Trophoblast cell (in vitro differentiated cells and primary cell): ENCODE results near the gene BAZ1A.

Experiments
- DNase-seq, 2 donors: peaks; one replicate each; pipeline ENCODE4 v3.0.0-alpha.2; 2016
- H2AFZ ChIP-seq: 2 replicates; pipeline ENCODE4 v1.6.1; 2013; ENCODE audit warnings: low read length, moderate library complexity, mild to moderate bottlenecking; ENCODE audit not compliant: insufficient read depth, poor library complexity
- H2AK5ac ChIP-seq: 2 replicates; pipeline ENCODE4 v1.6.1; 2013; ENCODE audit warnings: mild to moderate bottlenecking, low read length
- H2BK120ac ChIP-seq: 2 replicates; pipeline ENCODE4 v1.6.1; 2013; ENCODE audit warnings: low read length, mild to moderate bottlenecking, moderate library complexity; ENCODE audit not compliant: insufficient read depth, poor library complexity
- H2BK12ac ChIP-seq: 2 replicates; pipeline ENCODE4 v1.6.1; 2013; ENCODE audit warnings: mild to moderate bottlenecking, low read length, moderate library complexity
- H2BK5ac ChIP-seq: 2 replicates; pipeline ENCODE4 v1.6.1; 2013; ENCODE audit warnings: low read length, low read depth, moderate library complexity, mild to moderate bottlenecking; ENCODE audit not compliant: poor library complexity
- H3K14ac ChIP-seq: 2 replicates; pipeline ENCODE4 v1.6.1; 2013; ENCODE audit warnings: mild to moderate bottlenecking, low read length
- H3K18ac ChIP-seq: 2 replicates; pipeline ENCODE4 v1.6.1; 2013; ENCODE audit warnings: mild to moderate bottlenecking, low read length
- H3K23ac ChIP-seq: 2 replicates; pipeline ENCODE4 v1.6.1; 2013; ENCODE audit warnings: low read length
- H3K27ac ChIP-seq: 2 replicates; pipeline ENCODE4 v1.5.1; 2013; ENCODE audit warnings: low read depth, mild to moderate bottlenecking, inconsistent platforms, low read length, moderate library complexity
- H3K27me3 ChIP-seq: 2 replicates; pipeline ENCODE4 v1.6.1; 2013; ENCODE audit warnings: inconsistent platforms, mild to moderate bottlenecking, low read length, moderate library complexity; ENCODE audit not compliant: insufficient read depth
- H3K36me3 ChIP-seq, 2 experiments: 1 replicate in 1 of 2; 2 replicates in 1 of 2; pipeline ENCODE4 v1.6.1; 2013; ENCODE audit warnings: low read length in 2 of 2, mild to moderate bottlenecking in 2 of 2, moderate library complexity in 1 of 2; ENCODE audit not compliant: insufficient read depth in 2 of 2, control insufficient read depth in 1 of 2
- H3K4ac ChIP-seq: 2 replicates; pipeline ENCODE4 v1.6.1; 2013; ENCODE audit warnings: low read depth, mild to moderate bottlenecking, low read length, moderate library complexity
- H3K4me1 ChIP-seq, 2 experiments: 1 replicate in 1 of 2; 2 replicates in 1 of 2; pipeline ENCODE4 v1.6.1; 2013; ENCODE audit warnings: low read length in 2 of 2, mild to moderate bottlenecking in 2 of 2, moderate library complexity in 1 of 2; ENCODE audit not compliant: insufficient read depth in 2 of 2, control insufficient read depth in 1 of 2
- H3K4me2 ChIP-seq: 2 replicates; pipeline ENCODE4 v1.6.1; 2013; ENCODE audit warnings: inconsistent platforms, mild to moderate bottlenecking, low read length, moderate library complexity
- H3K4me3 ChIP-seq: 2 replicates; pipeline ENCODE4 v1.5.1; 2013; ENCODE audit warnings: mild to moderate bottlenecking, low read depth, low read length, inconsistent platforms
- H3K79me1 ChIP-seq: one replicate; pipeline ENCODE4 v1.6.1; 2013; ENCODE audit warnings: low read length
- H3K79me2 ChIP-seq: 2 replicates; pipeline ENCODE4 v1.6.1; 2013; ENCODE audit warnings: low read length, mild to moderate bottlenecking; ENCODE audit not compliant: control insufficient read depth, insufficient read depth, poor library complexity
- H3K9ac ChIP-seq: 2 replicates; pipeline ENCODE4 v1.6.1; 2013; ENCODE audit warnings: mild to moderate bottlenecking, low read length
- H3K9me3 ChIP-seq: 2 replicates; pipeline ENCODE4 v1.6.1; 2013; ENCODE audit warnings: low read depth, mild to moderate bottlenecking, control low read depth, inconsistent platforms, low read length; ENCODE audit not compliant: insufficient read depth
- H4K12ac ChIP-seq: 2 replicates; pipeline ENCODE4 v1.6.1; 2013; ENCODE audit warnings: low read depth, mild to moderate bottlenecking, low read length, moderate library complexity
- H4K8ac ChIP-seq: 2 replicates; pipeline ENCODE4 v1.6.1; 2013; ENCODE audit warnings: low read depth, mild to moderate bottlenecking, low read length, moderate library complexity
- H4K91ac ChIP-seq: one replicate; pipeline ENCODE4 v1.6.1; 2013; ENCODE audit warnings: low read depth, mild to moderate bottlenecking, low read length, moderate library complexity
- WGBS: extraction: QIAGEN DNeasy Blood & Tissue Kit; methylation state at CpG from one replicate; pipeline ENCODE4 v1.1.7; 2013; ENCODE audit warnings: missing lambda C conversion rate; ENCODE audit not compliant: insufficient read length, insufficient coverage; ENCODE audit errors: extremely low coverage; 5-methylcytosine and 5-hydroxymethylcytosine counted together

Gene BAZ1A

DNA sequence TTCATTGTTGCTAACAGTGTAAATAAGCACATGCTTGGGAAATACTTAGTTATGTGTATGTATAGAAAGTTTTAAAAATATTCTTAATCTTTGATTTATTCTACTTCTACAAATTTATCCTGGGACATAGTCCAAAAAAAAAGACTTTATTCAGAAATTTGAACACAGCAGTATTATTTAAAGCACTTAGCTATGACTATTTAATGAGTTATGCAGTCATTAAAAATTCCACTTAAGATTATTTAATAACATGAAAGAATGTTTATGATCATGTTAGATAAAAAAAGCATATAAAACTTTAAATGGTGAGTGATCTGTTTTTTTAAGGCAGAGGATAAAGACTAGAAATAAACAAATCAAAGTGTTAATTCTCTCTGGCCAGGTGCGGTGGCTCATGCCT, 78.3 kb downstream of the BAZ1A start:
- H4K12ac ChIP-seq = no peak overlapping the region
- no CpG with 5 or more reads among the region's 1 CpG for WGBS
- H3K14ac ChIP-seq = no peak overlapping the region
- H2BK5ac ChIP-seq = no peak overlapping the region
- no peak overlapping the region for H3K4me3 ChIP-seq
- H2BK120ac ChIP-seq = no peak overlapping the region
- H3K79me1 ChIP-seq = no peaks in the 10 kb centered on the region
- H3K9ac ChIP-seq = no peak overlapping the region
- H4K8ac ChIP-seq = no peak overlapping the region
- no peaks in the 10 kb centered on the region for H3K27me3 ChIP-seq
- no peak overlapping the region for H3K4me2 ChIP-seq
- no peak for DNase-seq
- no peak overlapping the region for H3K18ac ChIP-seq
- no peak overlapping the region for H2AK5ac ChIP-seq
- H2AFZ ChIP-seq = no peak overlapping the region
- no peak overlapping the region for H3K4ac ChIP-seq
- H3K79me2 ChIP-seq = no peaks in the 10 kb centered on the region
- H2BK12ac ChIP-seq = no peak overlapping the region
- H3K27ac ChIP-seq = no peak overlapping the region
- no peaks in the 10 kb centered on the region for H3K4me1 ChIP-seq
- no peak overlapping the region for H4K91ac ChIP-seq
- peaks cover 2% of the 10 kb centered on the region for H3K9me3 ChIP-seq
- H3K23ac ChIP-seq = no peak overlapping the region
- peaks cover 15 to 21% of the 10 kb centered on the region in 2 experiments for H3K36me3 ChIP-seq

DNA sequence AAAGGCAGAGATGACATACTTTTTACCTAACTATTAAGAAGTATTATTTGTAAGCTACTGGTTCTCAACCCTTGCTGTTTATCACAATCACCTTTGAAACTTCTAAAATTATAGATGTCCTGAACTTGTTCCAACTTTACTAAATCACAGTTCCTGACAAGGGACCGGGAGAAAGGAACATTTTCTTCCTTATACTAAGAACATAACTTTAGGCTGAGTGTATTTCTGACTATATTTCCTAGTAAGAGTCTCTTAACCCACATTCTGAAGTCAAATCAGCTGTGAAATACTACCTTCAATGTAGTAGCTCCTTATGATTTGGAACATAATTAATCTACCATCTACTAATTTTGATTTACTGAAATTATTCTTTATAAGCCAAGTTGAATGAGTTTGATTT, 80.2 kb downstream of the BAZ1A start:
- no peak overlapping the region for H4K91ac ChIP-seq
- H3K14ac ChIP-seq = no peak overlapping the region
- no peak overlapping the region for H4K12ac ChIP-seq
- H3K4ac ChIP-seq = no peak overlapping the region
- H4K8ac ChIP-seq = no peak overlapping the region
- H2AFZ ChIP-seq = no peak overlapping the region
- no peaks in the 10 kb centered on the region for H3K79me1 ChIP-seq
- H3K9ac ChIP-seq = no peak overlapping the region
- H3K4me1 ChIP-seq = no peaks in the 10 kb centered on the region
- no peak overlapping the region for H3K23ac ChIP-seq
- H3K27me3 ChIP-seq = no peaks in the 10 kb centered on the region
- no peak overlapping the region for H3K4me2 ChIP-seq
- H2BK120ac ChIP-seq = no peak overlapping the region
- peaks cover 17 to 24% of the 10 kb centered on the region in 2 experiments for H3K36me3 ChIP-seq
- no peak overlapping the region for H3K18ac ChIP-seq
- no peak for DNase-seq
- H2AK5ac ChIP-seq = no peak overlapping the region
- H3K27ac ChIP-seq = no peak overlapping the region
- H3K79me2 ChIP-seq = no peaks in the 10 kb centered on the region
- WGBS = no CpG with 5 or more reads among the region's 1 CpG
- H3K4me3 ChIP-seq = no peak overlapping the region
- H2BK5ac ChIP-seq = no peak overlapping the region
- H2BK12ac ChIP-seq = no peak overlapping the region
- peaks cover 2% of the 10 kb centered on the region for H3K9me3 ChIP-seq

DNA sequence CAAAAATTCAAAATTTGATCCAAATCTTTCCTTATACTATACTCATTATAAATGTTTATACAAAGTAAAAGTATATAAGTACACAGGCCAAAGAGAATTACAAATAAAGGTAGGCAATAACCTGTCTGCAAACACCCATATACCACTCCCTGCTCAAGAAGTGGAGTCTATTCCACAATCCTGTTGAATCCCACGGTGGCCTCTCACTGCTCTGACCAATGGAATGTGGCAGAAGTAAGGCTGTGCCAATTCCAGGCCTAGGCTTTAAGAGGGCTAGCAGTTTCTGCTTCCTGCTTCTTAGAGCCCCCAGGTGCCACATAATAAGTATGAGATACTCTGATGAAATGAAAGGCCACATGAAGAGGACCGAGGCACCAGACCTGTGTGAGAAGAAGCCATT, 80.9 kb downstream of the BAZ1A start:
- Histone ChIP-seq H2BK120ac (no peak overlapping the region), H3K4me2 (no peak overlapping the region), H2AFZ (no peak overlapping the region), H3K79me2 (no peaks in the 10 kb centered on the region), H3K4me3 (no peak overlapping the region), H3K23ac (no peak overlapping the region), H3K9ac (no peak overlapping the region), H3K4ac (no peak overlapping the region), H3K36me3 (peaks cover 13 to 19% of the 10 kb centered on the region in 2 experiments), H3K27me3 (no peaks in the 10 kb centered on the region), H2BK12ac (no peak overlapping the region), H3K27ac (no peak overlapping the region), H3K14ac (no peak overlapping the region), H4K91ac (no peak overlapping the region), H3K79me1 (no peaks in the 10 kb centered on the region), H4K8ac (no peak overlapping the region), H2BK5ac (no peak overlapping the region), H3K4me1 (no peaks in the 10 kb centered on the region), H3K18ac (no peak overlapping the region), H4K12ac (no peak overlapping the region), H3K9me3 (peaks cover 2% of the 10 kb centered on the region), H2AK5ac (no peak overlapping the region)
- whole genome bisulfite sequencing = no CpG with 5 or more reads among the region's 2 CpGs
- DNase-seq = no peak

DNA sequence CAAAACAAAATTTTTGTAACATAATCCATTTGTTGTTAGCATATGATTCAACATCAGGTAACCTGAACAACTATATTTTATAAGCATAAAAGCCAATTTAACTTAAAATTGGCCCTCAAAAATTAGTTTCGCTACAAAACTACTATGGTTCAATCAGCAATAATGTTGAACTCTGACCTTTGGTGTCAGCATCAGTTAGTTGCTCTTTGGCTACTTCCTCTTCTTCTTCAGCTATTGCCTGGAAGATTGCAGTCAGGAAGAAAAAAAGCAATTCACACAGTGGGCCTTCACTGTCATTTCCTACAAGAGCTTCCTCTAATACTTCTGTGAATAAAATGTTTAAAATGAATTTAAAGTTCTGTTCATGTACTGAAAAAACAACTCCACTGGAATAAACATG, 82.6 kb downstream of the BAZ1A start:
- no peak overlapping the region for H3K4ac ChIP-seq
- H3K4me1 ChIP-seq = no peaks in the 10 kb centered on the region
- no peak overlapping the region for H3K18ac ChIP-seq
- no peak overlapping the region for H2BK5ac ChIP-seq
- H3K4me3 ChIP-seq = no peak overlapping the region
- DNase-seq = no peak
- H2AK5ac ChIP-seq = no peak overlapping the region
- H4K12ac ChIP-seq = no peak overlapping the region
- no peaks in the 10 kb centered on the region for H3K9me3 ChIP-seq
- no peak overlapping the region for H3K9ac ChIP-seq
- no peak overlapping the region for H4K91ac ChIP-seq
- H3K14ac ChIP-seq = no peak overlapping the region
- H3K79me2 ChIP-seq = no peaks in the 10 kb centered on the region
- H3K4me2 ChIP-seq = no peak overlapping the region
- no peak overlapping the region for H2BK120ac ChIP-seq
- WGBS = no CpG with 5 or more reads among the region's 1 CpG
- no peak overlapping the region for H2BK12ac ChIP-seq
- H4K8ac ChIP-seq = no peak overlapping the region
- H3K27ac ChIP-seq = no peak overlapping the region
- no peak overlapping the region for H2AFZ ChIP-seq
- H3K79me1 ChIP-seq = no peaks in the 10 kb centered on the region
- H3K23ac ChIP-seq = no peak overlapping the region
- H3K36me3 ChIP-seq = peaks cover 9 to 12% of the 10 kb centered on the region in 2 experiments
- no peaks in the 10 kb centered on the region for H3K27me3 ChIP-seq
